ENCODE measurements around the gene JAG2. TPM values are rescaled to one million over a fixed set of nuclear protein-coding genes. Genes with fewer than 3 reads are reported as not detected.

JAG2 gene
- total and polyA plus RNA-seq, 4 donors = 17.3 to 39.7 (median 23.6) TPM

DNA sequence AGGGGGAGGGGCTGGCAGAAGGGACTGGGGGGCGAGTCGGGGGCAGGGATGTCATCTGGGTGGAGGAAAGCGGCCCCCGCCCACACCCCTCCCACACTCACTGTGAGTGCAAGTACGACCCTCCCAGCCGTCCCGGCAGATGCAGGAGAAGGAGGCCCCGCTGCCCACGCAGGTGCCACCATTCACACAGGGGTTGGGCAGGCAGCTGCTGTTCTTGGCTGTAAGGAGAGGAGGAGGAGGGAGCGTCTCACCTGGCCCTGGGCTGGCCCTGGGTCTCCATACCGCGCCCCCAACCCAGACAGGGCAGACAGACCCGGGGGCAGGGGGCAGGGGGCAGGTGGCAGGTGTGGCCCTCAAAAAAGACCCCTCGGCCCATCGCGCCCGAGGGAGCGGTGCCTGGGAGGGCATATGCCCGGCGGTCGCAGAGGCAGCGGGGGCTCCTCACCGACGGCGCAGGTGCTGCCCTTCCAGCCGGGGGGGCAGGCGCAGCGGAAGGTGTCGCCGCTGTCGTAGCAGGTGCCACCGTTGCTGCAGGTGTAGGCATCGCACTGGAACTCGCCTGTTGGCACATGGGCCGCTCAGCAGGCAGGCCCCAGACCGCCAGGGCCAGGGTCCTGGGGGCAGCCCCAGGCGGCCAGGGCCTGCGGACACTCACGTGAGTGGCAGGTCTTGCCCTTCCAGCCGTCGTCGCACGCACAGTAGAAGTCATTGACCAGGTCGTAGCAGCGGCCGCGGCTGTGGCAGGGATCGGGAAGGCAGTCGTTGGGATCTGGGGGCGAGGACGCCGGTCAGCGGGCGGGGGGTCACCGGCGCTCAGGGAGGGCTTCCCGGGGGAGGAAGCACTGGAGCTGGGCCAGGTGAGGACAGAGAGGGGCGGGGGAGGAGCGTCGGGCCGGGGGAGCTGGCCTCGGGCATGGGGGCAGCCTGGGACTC, 20.6 kb downstream of the JAG2 start:
- 93% methylated on average over 46 of the region's 62 CpGs for WGBS (ENCODE audit: insufficient coverage)
- Histone ChIP-seq H3K27ac (ENCODE audit: low read depth, low read length) (no peak overlapping the region), H3K9me3 (ENCODE audit: control insufficient read depth, insufficient read depth, low read length) (no peaks in the 10 kb centered on the region)

DNA sequence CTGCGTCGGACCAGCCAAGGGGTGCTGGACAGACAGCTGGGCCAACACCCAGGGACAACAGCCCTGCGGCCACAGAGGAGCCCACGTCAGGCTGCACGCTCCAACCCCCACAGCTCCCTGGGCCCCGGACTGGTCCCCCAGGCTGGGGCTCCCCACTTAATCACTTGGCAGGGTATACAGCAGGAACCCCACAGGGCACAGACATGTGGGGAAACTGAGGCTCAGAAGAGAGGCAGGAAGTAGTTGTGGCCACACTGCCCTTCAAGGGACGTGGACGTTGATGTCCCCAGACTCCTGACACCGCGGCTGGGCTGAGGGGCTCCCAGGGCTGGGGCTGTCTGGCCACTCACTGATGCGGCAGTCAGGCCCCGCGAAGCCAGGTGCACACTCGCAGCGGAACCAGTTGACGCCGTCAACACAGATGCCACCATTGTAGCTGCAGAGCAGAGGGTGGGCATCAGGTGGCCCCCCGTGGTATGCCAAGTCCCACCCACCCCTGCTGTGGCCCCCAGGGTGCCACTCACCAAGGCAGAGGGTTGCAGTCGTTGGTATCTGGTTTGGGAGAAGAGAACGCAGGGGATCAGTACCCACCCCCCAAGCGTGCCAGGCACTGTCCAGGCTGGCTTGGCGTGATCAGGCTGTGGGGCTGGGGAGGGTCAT, 21.5 kb downstream of the JAG2 start:
- DNase-seq (ENCODE audit: low read depth in 4 of 6, low spot score in 6 of 6) = no peak
- H3K36me3 ChIP-seq (ENCODE audit: control insufficient read depth, insufficient read depth, low read length) = peaks cover 94% of the 10 kb centered on the region

More for the DNA sequence above, 20.6 kb downstream of the JAG2 start:
- H3K4me3 ChIP-seq (ENCODE audit: low read depth, low read length) = no peak overlapping the region
- H3K36me3 ChIP-seq (ENCODE audit: control insufficient read depth, insufficient read depth, low read length) = peaks cover 96% of the 10 kb centered on the region
- H3K27me3 ChIP-seq (ENCODE audit: control insufficient read depth, insufficient read depth, low read length) = no peaks in the 10 kb centered on the region
- no peak for DNase-seq (ENCODE audit: low read depth in 4 of 6, low spot score in 6 of 6)
- no peaks in the 10 kb centered on the region for H3K4me1 ChIP-seq (ENCODE audit: control insufficient read depth, insufficient read depth, low read length)

GRCh38 chr14:105146181-105146975, 22.2 kb downstream of the JAG2 start:
- H3K4me3 ChIP-seq (ENCODE audit: low read depth, low read length) = no peak overlapping the region
- 85% methylated on average over 40 of the region's 40 CpGs for WGBS (ENCODE audit: insufficient coverage)
- peaks cover 94% of the 10 kb centered on the region for H3K36me3 ChIP-seq (ENCODE audit: control insufficient read depth, insufficient read depth, low read length)
- no peaks in the 10 kb centered on the region for H3K4me1 ChIP-seq (ENCODE audit: control insufficient read depth, insufficient read depth, low read length)
- no peak for DNase-seq (ENCODE audit: low read depth in 4 of 6, low spot score in 6 of 6)
- H3K27me3 ChIP-seq (ENCODE audit: control insufficient read depth, insufficient read depth, low read length) = no peaks in the 10 kb centered on the region
- H3K9me3 ChIP-seq (ENCODE audit: control insufficient read depth, insufficient read depth, low read length) = no peaks in the 10 kb centered on the region
- H3K27ac ChIP-seq (ENCODE audit: low read depth, low read length) = no peak overlapping the region

More for the DNA sequence above, 21.5 kb downstream of the JAG2 start:
- Histone ChIP-seq H3K27ac (ENCODE audit: low read depth, low read length) (no peak overlapping the region), H3K4me3 (ENCODE audit: low read depth, low read length) (no peak overlapping the region), H3K9me3 (ENCODE audit: control insufficient read depth, insufficient read depth, low read length) (no peaks in the 10 kb centered on the region), H3K4me1 (ENCODE audit: control insufficient read depth, insufficient read depth, low read length) (no peaks in the 10 kb centered on the region), H3K27me3 (ENCODE audit: control insufficient read depth, insufficient read depth, low read length) (no peaks in the 10 kb centered on the region)
- 88% methylated on average over 18 of the region's 22 CpGs for WGBS (ENCODE audit: insufficient coverage)

DNA sequence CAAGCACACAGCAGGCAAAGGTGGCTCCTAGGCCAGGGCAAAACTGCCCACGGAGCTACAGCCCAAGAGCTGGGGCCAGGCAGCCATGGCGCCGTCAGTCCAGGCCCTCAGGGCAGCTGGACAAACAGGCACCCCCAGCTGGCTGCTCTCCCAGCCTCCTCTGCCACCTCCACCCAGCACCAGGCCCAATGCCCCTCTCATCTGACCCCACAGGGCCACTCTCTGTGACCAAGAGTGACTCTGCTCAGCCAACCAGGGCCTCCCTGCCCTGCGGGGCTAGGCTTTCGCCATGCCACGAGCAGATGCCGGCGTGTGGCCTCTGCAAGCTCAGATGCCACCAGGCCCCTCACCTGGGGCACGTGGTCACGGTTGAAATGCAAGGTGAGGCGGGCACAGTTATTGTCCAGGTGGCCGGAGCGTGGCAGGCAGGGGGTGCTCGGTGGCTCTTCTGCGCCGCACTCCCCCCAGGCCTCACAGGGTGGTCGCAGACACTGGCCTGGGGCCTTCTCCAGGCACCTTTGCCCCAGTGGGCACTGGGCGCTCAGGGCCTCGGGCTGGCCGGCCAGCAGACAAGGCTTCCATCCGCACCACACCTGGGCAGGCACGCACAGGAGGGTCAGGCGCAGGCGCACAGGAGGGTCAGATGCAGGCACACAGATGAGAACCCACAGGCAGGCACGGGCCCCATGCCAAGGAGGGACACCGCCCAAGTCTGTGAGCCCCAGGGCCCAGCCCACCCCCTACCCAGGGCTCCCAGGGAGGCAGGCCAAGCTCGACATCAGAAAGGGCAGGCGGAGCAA, 23.0 kb downstream of the JAG2 start:
- Histone ChIP-seq H3K4me3 (ENCODE audit: low read depth, low read length) (no peak overlapping the region), H3K4me1 (ENCODE audit: control insufficient read depth, insufficient read depth, low read length) (no peaks in the 10 kb centered on the region), H3K27ac (ENCODE audit: low read depth, low read length) (no peak overlapping the region), H3K9me3 (ENCODE audit: control insufficient read depth, insufficient read depth, low read length) (no peaks in the 10 kb centered on the region), H3K36me3 (ENCODE audit: control insufficient read depth, insufficient read depth, low read length) (peaks cover 94% of the 10 kb centered on the region), H3K27me3 (ENCODE audit: control insufficient read depth, insufficient read depth, low read length) (no peaks in the 10 kb centered on the region)
- DNase-seq (ENCODE audit: low read depth in 4 of 6, low spot score in 6 of 6) = no peak
- 92% methylated on average over 28 of the region's 28 CpGs for WGBS (ENCODE audit: insufficient coverage)

DNA sequence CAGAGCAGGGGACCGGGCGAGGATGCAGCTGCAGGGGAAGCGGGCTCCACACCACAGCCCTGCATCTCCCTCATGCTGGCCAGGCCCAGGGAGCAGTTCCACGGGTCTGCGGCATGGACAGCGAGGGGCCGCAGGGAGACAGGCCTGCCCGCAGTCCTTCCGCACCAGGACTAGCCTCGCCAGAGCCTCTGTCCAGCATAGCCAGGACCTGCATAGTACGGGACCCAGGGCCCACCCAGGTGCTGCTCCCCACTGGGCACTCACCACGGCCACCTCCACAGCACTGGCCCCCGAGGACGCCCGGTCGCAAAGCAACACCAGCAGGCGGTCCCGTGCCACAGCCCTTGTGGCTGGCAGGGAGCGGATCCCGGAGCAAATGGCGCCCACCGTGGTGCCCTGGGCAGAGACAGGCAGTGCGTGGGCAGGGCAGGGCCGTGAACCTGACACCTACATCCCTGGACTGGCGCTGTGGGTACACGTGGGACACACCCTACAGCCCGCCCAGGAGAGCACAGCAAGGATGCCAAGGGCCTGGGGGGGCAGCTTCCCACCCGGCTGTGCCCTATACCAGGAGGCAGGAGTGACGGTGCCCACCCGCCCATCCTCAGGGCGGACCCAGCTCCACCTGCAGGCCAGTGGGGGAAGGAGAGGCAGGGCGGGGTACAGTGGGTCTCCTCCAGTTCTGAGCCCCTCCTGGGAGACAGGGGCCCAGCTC, 23.8 kb downstream of the JAG2 start:
- Histone ChIP-seq H3K4me3 (ENCODE audit: low read depth, low read length) (no peak overlapping the region), H3K36me3 (ENCODE audit: control insufficient read depth, insufficient read depth, low read length) (peaks cover 93% of the 10 kb centered on the region), H3K27me3 (ENCODE audit: control insufficient read depth, insufficient read depth, low read length) (no peaks in the 10 kb centered on the region), H3K4me1 (ENCODE audit: control insufficient read depth, insufficient read depth, low read length) (no peaks in the 10 kb centered on the region), H3K27ac (ENCODE audit: low read depth, low read length) (no peak overlapping the region), H3K9me3 (ENCODE audit: control insufficient read depth, insufficient read depth, low read length) (peaks cover 4% of the 10 kb centered on the region)
- no peak for DNase-seq (ENCODE audit: low read depth in 4 of 6, low spot score in 6 of 6)
- 91% methylated on average over 32 of the region's 32 CpGs for WGBS (ENCODE audit: insufficient coverage)

- Histone ChIP-seq H3K36me3 (ENCODE audit: control insufficient read depth, insufficient read depth, low read length) (peaks cover 95% of the 10 kb centered on the region), H3K9me3 (ENCODE audit: control insufficient read depth, insufficient read depth, low read length) (peaks cover 7% of the 10 kb centered on the region), H3K4me1 (ENCODE audit: control insufficient read depth, insufficient read depth, low read length) (no peaks in the 10 kb centered on the region), H3K4me3 (ENCODE audit: low read depth, low read length) (no peak overlapping the region), H3K27me3 (ENCODE audit: control insufficient read depth, insufficient read depth, low read length) (no peaks in the 10 kb centered on the region), H3K27ac (ENCODE audit: low read depth, low read length) (no peak overlapping the region)
- 84% methylated on average over 11 of the region's 16 CpGs for WGBS (ENCODE audit: insufficient coverage)
- no peak for DNase-seq (ENCODE audit: low read depth in 4 of 6, low spot score in 6 of 6)
Measured at GRCh38 chr14:105144026-105144665, 24.4 kb downstream of the JAG2 start.

- 93% methylated on average over 23 of the region's 27 CpGs for WGBS (ENCODE audit: insufficient coverage)
- H3K36me3 ChIP-seq (ENCODE audit: control insufficient read depth, insufficient read depth, low read length) = peaks cover 92% of the 10 kb centered on the region
- no peaks in the 10 kb centered on the region for H3K4me1 ChIP-seq (ENCODE audit: control insufficient read depth, insufficient read depth, low read length)
- H3K27ac ChIP-seq (ENCODE audit: low read depth, low read length) = no peak overlapping the region
- no peak overlapping the region for H3K4me3 ChIP-seq (ENCODE audit: low read depth, low read length)
- no peak for DNase-seq (ENCODE audit: low read depth in 4 of 6, low spot score in 6 of 6)
- H3K9me3 ChIP-seq (ENCODE audit: control insufficient read depth, insufficient read depth, low read length) = peaks cover 7% of the 10 kb centered on the region
- no peaks in the 10 kb centered on the region for H3K27me3 ChIP-seq (ENCODE audit: control insufficient read depth, insufficient read depth, low read length)
Measured at GRCh38 chr14:105143451-105144025, 25.0 kb downstream of the JAG2 start.

All from spinal cord (tissue), 10 donors.